22Rv1 (cell line): Measurements from ENCODE around the gene SH3GL1.
A peak's percentile ranks its signal among the peaks of the same experiment; 100 is the strongest.

Experiments used
- H3K27ac ChIP-seq: fragments of 450-650 bp; 2 replicates; pipeline ENCODE4 v1.5.1; 2017
- CTCF ChIP-seq: fragments of 450-650 bp; IDR thresholded peaks from 2 replicates; pipeline ENCODE4 v1.5.1; 2017; ENCODE audit warnings: mild to moderate bottlenecking
- ZFX ChIP-seq: fragments of 450-650 bp; IDR thresholded peaks from 2 replicates; pipeline ENCODE4 v1.6.1; 2017; ENCODE audit warnings: antibody characterized with exemption, borderline replicate concordance

The SH3GL1 gene

GRCh38 chr19:4415352-4415751, 15.0 kb upstream of the SH3GL1 start:
- no peak overlapping the region for H3K27ac ChIP-seq
- TF ChIP-seq ZFX (no peak), CTCF (no peak)

- no peak for TF ChIP-seq CTCF
- TF ChIP-seq ZFX: no peak
These were observed 14.5 kb upstream of the SH3GL1 start for GRCh38 chr19:4414800-4415321.

GRCh38 chr19:4414144-4414799, 13.9 kb upstream of the SH3GL1 start:
- H3K27ac ChIP-seq: 0 out of 2 replicates have a peak overlapping the region, but pooled peaks have one; percentile 13
- no peak for TF ChIP-seq ZFX
- TF ChIP-seq CTCF: no peak

More at GRCh38 chr19:4414800-4415321, 14.5 kb upstream of the SH3GL1 start:
- H3K27ac ChIP-seq: 0 out of 2 replicates have a peak overlapping the region, but pooled peaks have one; percentile 13

- TF ChIP-seq ZFX (no peak), CTCF (no peak)
- no peak overlapping the region for H3K27ac ChIP-seq
These were observed 13.2 kb upstream of the SH3GL1 start for GRCh38 chr19:4413588-4413987.

GRCh38 chr19:4409123-4409933, 9.0 kb upstream of the SH3GL1 start:
- TF ChIP-seq CTCF (no peak), ZFX (no peak)
- no peak overlapping the region for H3K27ac ChIP-seq

- 0 out of 2 replicates have a peak overlapping the region, but pooled peaks have one; percentile 26 for H3K27ac ChIP-seq
- TF ChIP-seq CTCF (no peak), ZFX (no peak)
These were observed 6.3 kb upstream of the SH3GL1 start for GRCh38 chr19:4406626-4407025.
